Nephron (organoid): ENCODE results near the gene DPH7.

Experiments
- H3K27ac Mint-ChIP-seq, 3 experiments: 2 replicates each; pipeline ENCODE4 v1.8.0; 2020; ENCODE audit warnings: mixed read lengths in 3 of 3, mild to moderate bottlenecking in 2 of 3, moderate library complexity in 1 of 3
- H3K27me3 Mint-ChIP-seq: 2 replicates; pipeline ENCODE4 v1.8.0; 2021; ENCODE audit warnings: low read depth, mild to moderate bottlenecking, moderate library complexity, mixed read lengths
- H3K36me3 Mint-ChIP-seq: 2 replicates; pipeline ENCODE4 v1.8.0; 2020; ENCODE audit warnings: low read depth, mixed read lengths
- H3K4me1 Mint-ChIP-seq: 2 replicates; pipeline ENCODE4 v1.8.0; 2020; ENCODE audit warnings: mixed read lengths
- H3K4me3 Mint-ChIP-seq, 3 experiments: 2 replicates each; pipeline ENCODE4 v1.8.0; 2020; ENCODE audit warnings: mild to moderate bottlenecking in 3 of 3, mixed read lengths in 3 of 3, moderate library complexity in 2 of 3
- H3K9me3 Mint-ChIP-seq: 2 replicates; pipeline ENCODE4 v1.8.0; 2020; ENCODE audit warnings: mixed read lengths
- TF ChIP-seq, protein P1 (sequence below), 3 experiments: fragments of 200-600 bp; sonication (generic); IDR thresholded peaks; one replicate each; pipeline ENCODE4 v1.5.0; 2021; ENCODE audit warnings: antibody characterized with exemption in 3 of 3; ENCODE audit not compliant: unreplicated experiment in 3 of 3

DPH7 gene

DNA sequence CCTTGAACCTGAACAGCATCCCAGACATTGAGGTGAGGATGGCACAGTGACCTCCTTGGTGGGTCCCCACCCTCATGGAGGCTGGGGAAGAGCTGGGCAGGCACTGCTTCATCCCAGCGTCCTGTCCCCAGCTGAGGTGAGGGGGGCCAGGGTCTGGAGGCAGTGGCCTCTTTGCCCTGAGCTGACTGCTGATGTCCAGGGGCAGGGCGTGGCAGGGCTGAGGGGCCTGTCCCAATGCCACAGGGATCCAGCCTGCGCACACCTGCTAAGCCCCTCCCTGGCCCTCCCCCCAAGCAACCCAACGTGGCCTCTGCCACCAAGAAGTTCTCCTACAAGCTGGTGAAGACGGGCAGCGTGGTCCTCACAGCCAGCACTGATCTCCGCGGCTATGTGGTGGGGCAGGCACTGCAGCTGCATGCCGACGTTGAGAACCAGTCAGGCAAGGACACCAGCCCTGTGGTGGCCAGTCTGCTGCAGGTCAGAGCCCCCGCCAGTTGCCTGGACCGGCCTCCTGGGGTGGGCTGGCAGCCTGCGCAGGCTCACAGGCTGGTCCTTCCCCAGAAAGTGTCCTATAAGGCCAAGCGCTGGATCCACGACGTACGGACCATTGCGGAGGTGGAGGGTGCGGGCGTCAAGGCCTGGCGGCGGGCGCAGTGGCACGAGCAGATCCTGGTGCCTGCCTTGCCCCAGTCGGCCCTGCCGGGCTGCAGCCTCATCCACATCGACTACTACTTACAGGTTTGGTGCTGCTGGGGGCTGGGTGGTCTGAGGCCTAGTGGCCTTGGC, 35.2 kb upstream of the DPH7 start:
- H3K4me1 Mint-ChIP-seq, result peaks cover 10% of the 10 kb centered on the region
- no peak overlapping the region for H3K27ac Mint-ChIP-seq
- H3K27me3 Mint-ChIP-seq, result no peaks in the 10 kb centered on the region
- H3K9me3 Mint-ChIP-seq, result no peaks in the 10 kb centered on the region
- no peaks in the 10 kb centered on the region for H3K36me3 Mint-ChIP-seq
- H3K4me3 Mint-ChIP-seq, result no peak overlapping the region
- TF ChIP-seq, protein P1, sequence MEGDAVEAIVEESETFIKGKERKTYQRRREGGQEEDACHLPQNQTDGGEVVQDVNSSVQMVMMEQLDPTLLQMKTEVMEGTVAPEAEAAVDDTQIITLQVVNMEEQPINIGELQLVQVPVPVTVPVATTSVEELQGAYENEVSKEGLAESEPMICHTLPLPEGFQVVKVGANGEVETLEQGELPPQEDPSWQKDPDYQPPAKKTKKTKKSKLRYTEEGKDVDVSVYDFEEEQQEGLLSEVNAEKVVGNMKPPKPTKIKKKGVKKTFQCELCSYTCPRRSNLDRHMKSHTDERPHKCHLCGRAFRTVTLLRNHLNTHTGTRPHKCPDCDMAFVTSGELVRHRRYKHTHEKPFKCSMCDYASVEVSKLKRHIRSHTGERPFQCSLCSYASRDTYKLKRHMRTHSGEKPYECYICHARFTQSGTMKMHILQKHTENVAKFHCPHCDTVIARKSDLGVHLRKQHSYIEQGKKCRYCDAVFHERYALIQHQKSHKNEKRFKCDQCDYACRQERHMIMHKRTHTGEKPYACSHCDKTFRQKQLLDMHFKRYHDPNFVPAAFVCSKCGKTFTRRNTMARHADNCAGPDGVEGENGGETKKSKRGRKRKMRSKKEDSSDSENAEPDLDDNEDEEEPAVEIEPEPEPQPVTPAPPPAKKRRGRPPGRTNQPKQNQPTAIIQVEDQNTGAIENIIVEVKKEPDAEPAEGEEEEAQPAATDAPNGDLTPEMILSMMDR (IDR thresholded peaks at IDR 0.05; ENCODE audit: unreplicated experiment in 3 of 3), result no peak

DNA sequence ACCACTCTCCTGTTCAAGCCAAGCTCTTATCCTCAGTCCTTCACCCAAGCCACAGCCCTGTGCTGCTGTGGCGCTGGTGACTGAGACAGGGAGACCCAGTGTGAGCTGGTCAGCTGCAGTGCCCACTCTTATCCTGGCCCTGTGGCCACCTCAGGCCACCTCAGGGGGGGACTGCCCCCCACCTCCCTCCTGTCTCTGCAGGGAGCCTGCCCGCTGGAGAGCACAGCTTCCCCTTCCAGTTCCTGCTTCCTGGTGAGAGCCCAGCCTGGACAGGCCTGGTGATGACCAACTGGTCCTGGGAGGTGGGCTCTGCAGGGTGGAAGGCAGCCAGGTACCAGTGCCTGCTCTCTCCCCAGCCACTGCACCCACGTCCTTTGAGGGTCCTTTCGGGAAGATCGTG, 34.5 kb upstream of the DPH7 start:
- Mint-ChIP-seq H3K27ac (no peak overlapping the region), H3K27me3 (no peaks in the 10 kb centered on the region), H3K4me3 (no peak overlapping the region), H3K9me3 (no peaks in the 10 kb centered on the region), H3K36me3 (no peaks in the 10 kb centered on the region), H3K4me1 (peaks cover 10% of the 10 kb centered on the region)
- TF ChIP-seq, protein P1 (IDR thresholded peaks at IDR 0.05; ENCODE audit: unreplicated experiment in 3 of 3), result no peak

DNA sequence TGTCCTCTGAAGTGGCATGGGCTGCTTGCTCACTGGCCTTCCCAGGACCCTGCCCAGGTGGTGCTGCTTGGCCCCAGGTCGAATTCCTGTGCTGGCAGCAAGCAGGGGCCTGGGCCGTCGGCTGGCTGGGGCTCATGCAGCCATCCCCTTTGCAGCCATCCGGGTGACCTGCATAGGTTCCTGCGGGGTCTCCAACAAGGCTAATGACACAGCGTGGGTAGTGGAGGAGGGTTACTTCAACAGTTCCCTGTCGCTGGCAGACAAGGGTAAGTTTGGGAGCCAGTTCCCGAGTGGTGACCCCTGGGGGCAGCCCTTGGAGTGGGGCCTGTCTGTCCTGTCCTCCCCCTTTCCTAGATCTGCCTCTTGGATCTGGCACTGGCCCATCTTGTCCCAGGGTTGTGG, 34.0 kb upstream of the DPH7 start:
- Mint-ChIP-seq H3K4me1 (peaks cover 7% of the 10 kb centered on the region), H3K4me3 (no peak overlapping the region), H3K27me3 (no peaks in the 10 kb centered on the region), H3K9me3 (no peaks in the 10 kb centered on the region), H3K36me3 (no peaks in the 10 kb centered on the region), H3K27ac (no peak overlapping the region)
- TF ChIP-seq, protein P1 (IDR thresholded peaks at IDR 0.05; ENCODE audit: unreplicated experiment in 3 of 3), result no peak

DNA sequence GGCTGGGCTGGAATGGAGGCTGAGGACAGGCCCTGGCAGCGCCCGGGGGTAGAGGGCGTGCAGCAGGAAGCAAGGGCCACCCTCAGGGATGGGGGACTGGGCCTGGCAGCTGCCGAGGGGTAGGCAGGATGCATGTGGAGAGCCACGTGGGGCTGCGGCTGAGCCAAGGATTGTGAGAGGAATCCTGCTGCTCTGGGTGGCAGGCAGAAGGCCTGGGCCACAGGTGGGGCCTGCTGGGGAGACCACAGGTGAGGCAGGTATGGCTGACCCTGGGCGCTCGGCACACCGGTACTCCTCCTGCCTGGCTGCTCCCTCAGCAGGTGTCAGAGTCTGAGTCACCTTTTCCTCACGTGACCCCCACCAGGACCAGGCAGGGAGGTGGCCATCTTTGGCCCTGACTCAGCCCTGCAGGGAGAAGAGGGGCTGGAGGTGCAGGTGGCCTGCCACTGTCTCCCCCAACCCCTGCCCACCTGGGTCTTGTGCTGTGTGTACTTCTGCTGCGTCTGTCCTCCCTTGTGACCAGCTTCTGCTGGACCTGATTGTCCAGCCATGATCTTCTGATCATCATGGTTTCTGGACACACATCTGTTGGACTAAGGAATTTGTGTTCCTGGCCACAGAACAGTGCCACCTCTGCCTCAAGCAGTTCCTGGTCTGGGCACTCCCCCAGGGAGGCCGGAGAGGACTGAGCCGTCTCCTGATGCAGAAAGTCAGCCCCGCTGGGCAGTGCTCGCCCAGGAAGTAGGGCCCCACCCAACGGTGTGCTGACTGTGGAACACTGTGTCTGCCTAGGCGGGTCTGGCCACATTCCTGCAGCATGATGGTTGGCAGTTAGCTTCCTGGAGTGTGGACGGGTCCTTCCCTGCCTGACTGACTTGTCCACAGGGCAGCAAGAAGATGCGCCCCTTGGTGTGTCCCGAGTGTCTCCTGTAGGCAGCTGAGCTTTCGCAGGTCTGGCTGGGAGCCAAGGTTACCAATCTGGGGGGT, 33.2 kb upstream of the DPH7 start:
- no peak overlapping the region for H3K4me3 Mint-ChIP-seq
- H3K27ac Mint-ChIP-seq, result peak overlapping the region in 2 of 3 experiments; percentile 37 to 61
- TF ChIP-seq, protein P1 (IDR thresholded peaks at IDR 0.05; ENCODE audit: unreplicated experiment in 3 of 3), result no peak
- H3K4me1 Mint-ChIP-seq, result peaks cover 8% of the 10 kb centered on the region
- no peaks in the 10 kb centered on the region for H3K36me3 Mint-ChIP-seq
- H3K9me3 Mint-ChIP-seq, result no peaks in the 10 kb centered on the region
- H3K27me3 Mint-ChIP-seq, result peaks cover 4% of the 10 kb centered on the region

DNA sequence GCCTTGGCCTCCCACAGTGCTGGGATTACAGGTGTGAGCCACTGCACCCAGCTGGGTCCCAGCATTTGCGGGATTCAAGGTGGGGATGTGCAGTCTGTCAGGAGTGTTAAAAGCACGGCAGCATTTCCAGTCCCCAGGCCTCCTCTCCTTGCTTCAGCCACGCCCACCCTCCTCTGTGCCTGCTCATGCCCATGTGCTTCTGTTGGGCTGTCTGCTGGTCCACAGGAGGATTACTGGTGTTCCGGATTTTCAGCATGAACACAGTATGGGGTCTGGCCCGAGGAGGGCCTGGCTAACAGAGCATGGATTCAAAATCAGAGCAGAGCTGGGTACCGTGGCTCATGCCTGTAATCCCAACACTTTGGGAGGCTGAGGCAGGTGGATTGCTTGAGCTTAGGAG, 32.2 kb upstream of the DPH7 start:
- Mint-ChIP-seq H3K27ac (no peak overlapping the region), H3K4me1 (peaks cover 11% of the 10 kb centered on the region), H3K27me3 (peaks cover 4% of the 10 kb centered on the region), H3K4me3 (no peak overlapping the region), H3K9me3 (no peaks in the 10 kb centered on the region), H3K36me3 (no peaks in the 10 kb centered on the region)
- TF ChIP-seq, protein P1 (IDR thresholded peaks at IDR 0.05; ENCODE audit: unreplicated experiment in 3 of 3), result no peak
